Measurements from ENCODE around the gene UBTD1.
"Not testable (repeated sequence)": the region's sequence is repeated elsewhere in the genome, so short reads cannot be mapped to it uniquely, and the experiment has no call there.

- not testable (repeated sequence) for TF ChIP-seq CTCF, POLR2A (IDR thresholded peaks at IDR 0.05)
These were observed 77.8 kb downstream of the UBTD1 start for GRCh38 chr10:97576487-97576886.
